HT1080 (cell line): ENCODE data around the gene ASIC3. TPM values are rescaled to one million over a fixed set of nuclear protein-coding genes. Genes with fewer than 3 reads are reported as not detected.

ENCODE experiments used
- DNase-seq: peaks from one replicate; pipeline ENCODE4 v3.0.0-alpha.2; 2015; ENCODE audit warnings: low read depth
- total RNA-seq: library from RNA; depleted of rRNA; stranded (reverse); fragments of >200 nt; shearing (Covaris generic); gene quantifications from 2 replicates; pipeline ENCODE4 v1.2.3, GENCODE V29; 2014

Gene ASIC3
- total RNA-seq, 1 experiment from 2014 or later = 0.45 TPM

- no peak for DNase-seq
Measured at GRCh38 chr7:151056666-151057505, 8.6 kb downstream of the ASIC3 start.

GRCh38 chr7:151057506-151057988, 9.2 kb downstream of the ASIC3 start, which contains the start of gene CDK5:
CDK5 (minus strand) TSS chr7:151057897; CDS start chr7:151057848, 49 bp downstream.
- DNase-seq = no peak

GRCh38 chr7:151057989-151058780, 9.9 kb downstream of the ASIC3 start:
- peak; percentile 100 for DNase-seq

- no peak for DNase-seq
Measured at GRCh38 chr7:151058781-151059366, 10.5 kb downstream of the ASIC3 start.

GRCh38 chr7:151059367-151060112, 11.2 kb downstream of the ASIC3 start, which contains the start of gene SLC4A2:
SLC4A2 (plus strand) TSS chr7:151059589; CDS start chr7:151061988, 2,399 bp downstream.
- no peak for DNase-seq

GRCh38 chr7:151060113-151060415, 11.7 kb downstream of the ASIC3 start:
- no peak for DNase-seq

GRCh38 chr7:151060416-151061212, 12.3 kb downstream of the ASIC3 start:
- peak; percentile 46 for DNase-seq

GRCh38 chr7:151061213-151062110, 13.1 kb downstream of the ASIC3 start:
- no peak for DNase-seq

GRCh38 chr7:151062111-151062398, 13.7 kb downstream of the ASIC3 start:
- no peak for DNase-seq

GRCh38 chr7:151062399-151063211, 14.3 kb downstream of the ASIC3 start:
- no peak for DNase-seq

GRCh38 chr7:151063212-151063561, 14.9 kb downstream of the ASIC3 start:
- DNase-seq = no peak

- no peak for DNase-seq
Measured at GRCh38 chr7:151064454-151064853, 16.1 kb downstream of the ASIC3 start.

GRCh38 chr7:151064993-151065392, 16.7 kb downstream of the ASIC3 start:
- no peak for DNase-seq

GRCh38 chr7:151065516-151065915, 17.2 kb downstream of the ASIC3 start:
- DNase-seq = no peak

- no peak for DNase-seq
Measured at GRCh38 chr7:151066273-151066974, 18.1 kb downstream of the ASIC3 start.

- no peak for DNase-seq
Measured at GRCh38 chr7:151068069-151068773, 19.9 kb downstream of the ASIC3 start.

GRCh38 chr7:151069841-151070573, 21.7 kb downstream of the ASIC3 start:
- DNase-seq = no peak
